PFSK-1 (cell line): Measurements from ENCODE around the gene SET.

ENCODE experiments used
- FOXP2 ChIP-seq: optimal IDR thresholded peaks from 2 replicates; pipeline ENCODE3; 2011; ENCODE audit warnings: borderline replicate concordance, control low read depth, inconsistent platforms; ENCODE audit not compliant: insufficient read depth; ENCODE audit errors: extremely low read length, extremely low read depth
- POLR2AphosphoS5 ChIP-seq: IDR thresholded peaks from 2 replicates; pipeline ENCODE4 v1.6.1; 2012; ENCODE audit warnings: low read depth, mild to moderate bottlenecking, control low read depth, low read length, moderate library complexity
- REST ChIP-seq, 2 experiments: IDR thresholded peaks; 2 replicates each; pipeline versions ENCODE4 v1.6.1 to v1.8.0; 2011 to 2012; ENCODE audit warnings: low read depth in 2 of 2, low read length in 2 of 2, control low read depth in 1 of 2, inconsistent platforms in 1 of 2, mild to moderate bottlenecking in 1 of 2, moderate library complexity in 1 of 2; ENCODE audit not compliant: insufficient read depth in 1 of 2
- SIN3A ChIP-seq: IDR thresholded peaks from 2 replicates; pipeline ENCODE4 v1.6.1; 2012; ENCODE audit warnings: mild to moderate bottlenecking, low read length, moderate library complexity, borderline replicate concordance; ENCODE audit not compliant: insufficient read depth
- TAF1 ChIP-seq: IDR thresholded peaks from 2 replicates; pipeline ENCODE4 v1.6.1; 2012; ENCODE audit warnings: low read length, control low read depth, borderline replicate concordance; ENCODE audit not compliant: insufficient read depth

Gene SET

GRCh38 chr9:128733256-128733655 is 44.2 kb downstream of the SET start:
- TF ChIP-seq SIN3A = no peak
- TF ChIP-seq TAF1 = no peak
- TF ChIP-seq FOXP2 = no peak
- no peak for TF ChIP-seq REST (IDR thresholded peaks at IDR 0.05; ENCODE audit: insufficient read depth in 1 of 2, low read depth in 2 of 2, low read length in 2 of 2)
- no peak for TF ChIP-seq POLR2AphosphoS5

GRCh38 chr9:128735373-128735772 is 46.4 kb downstream of the SET start:
- TF ChIP-seq SIN3A = no peak
- TF ChIP-seq POLR2AphosphoS5 = no peak
- TF ChIP-seq REST (IDR thresholded peaks at IDR 0.05; ENCODE audit: insufficient read depth in 1 of 2, low read depth in 2 of 2, low read length in 2 of 2) = no peak
- no peak for TF ChIP-seq TAF1
- no peak for TF ChIP-seq FOXP2

DNA sequence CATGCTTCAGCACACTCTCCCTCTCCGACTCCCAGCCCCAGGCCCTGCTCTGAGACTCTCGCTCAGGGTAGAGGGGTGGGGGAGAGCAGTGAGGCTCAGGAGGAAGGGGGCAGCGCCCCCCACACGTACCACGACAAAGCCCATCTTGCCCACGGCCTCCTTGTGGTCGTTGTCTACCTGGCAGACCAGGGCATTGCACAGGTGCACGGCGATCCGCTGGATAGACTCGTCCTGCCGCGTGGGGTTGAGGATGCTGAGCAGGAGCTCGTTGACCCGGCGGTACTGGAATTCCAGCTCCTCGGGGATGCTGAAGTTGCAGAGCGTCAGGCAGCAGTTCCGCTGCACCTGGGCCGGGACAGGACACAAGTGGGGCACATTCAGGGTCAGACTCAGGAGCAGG is 53.4 kb downstream of the SET start:
- TF ChIP-seq POLR2AphosphoS5 (no peak), SIN3A (no peak), FOXP2 (no peak), REST (IDR thresholded peaks at IDR 0.05; ENCODE audit: insufficient read depth in 1 of 2, low read depth in 2 of 2, low read length in 2 of 2) (no peak), TAF1 (no peak)

DNA sequence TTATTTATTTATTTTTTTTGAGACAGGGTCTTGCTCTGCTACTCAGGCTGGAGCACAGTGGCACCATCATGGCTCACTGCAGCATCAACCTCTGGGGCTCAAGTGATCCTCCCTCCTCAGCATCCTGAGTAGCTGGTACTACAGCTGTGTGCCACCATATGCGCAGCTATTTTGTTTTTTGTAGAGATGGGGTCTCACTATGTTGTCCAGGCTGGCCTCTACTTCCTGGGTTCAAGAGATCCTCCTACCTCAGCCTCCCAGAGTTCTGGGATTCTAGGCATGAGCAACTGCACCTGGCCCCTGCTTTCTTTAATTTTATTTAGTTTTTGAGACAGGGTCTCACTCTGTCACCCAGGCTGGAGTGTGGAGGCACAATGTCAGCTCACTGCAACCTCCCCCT is 54.4 kb downstream of the SET start:
- no peak for TF ChIP-seq POLR2AphosphoS5
- TF ChIP-seq SIN3A = no peak
- TF ChIP-seq TAF1 = no peak
- TF ChIP-seq REST (IDR thresholded peaks at IDR 0.05; ENCODE audit: insufficient read depth in 1 of 2, low read depth in 2 of 2, low read length in 2 of 2) = no peak
- no peak for TF ChIP-seq FOXP2
